Measurements from ENCODE around the gene VWCE. TPM values are rescaled to one million over a fixed set of nuclear protein-coding genes. Genes with fewer than 3 reads are reported as not detected.

Gene VWCE
- total RNA-seq, 1 experiment from 2014 or later: 0.51 TPM

DNA sequence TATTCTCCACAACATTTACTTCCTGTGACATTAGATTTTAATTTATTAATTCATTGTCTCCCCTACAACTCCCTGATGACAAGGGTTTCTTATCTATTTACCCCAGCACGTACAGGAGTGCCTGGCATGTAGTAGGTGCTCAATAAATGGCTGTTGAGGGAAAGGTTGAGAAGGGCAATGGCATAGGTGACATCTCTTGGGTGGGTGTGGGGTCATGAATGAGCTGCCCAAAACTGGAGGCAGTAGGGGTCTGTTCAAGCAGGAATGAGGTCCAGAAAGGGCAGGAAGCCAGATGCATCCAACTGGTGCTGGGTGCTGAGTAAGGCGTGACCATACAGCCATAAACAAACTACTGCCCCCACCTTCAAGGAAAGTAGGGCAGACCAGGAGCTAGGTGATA lies 2.8 kb downstream of the VWCE start:
- no peaks in the 10 kb centered on the region for H3K9me3 ChIP-seq (ENCODE audit: control insufficient read depth, insufficient read depth, low read depth, low read length)

DNA sequence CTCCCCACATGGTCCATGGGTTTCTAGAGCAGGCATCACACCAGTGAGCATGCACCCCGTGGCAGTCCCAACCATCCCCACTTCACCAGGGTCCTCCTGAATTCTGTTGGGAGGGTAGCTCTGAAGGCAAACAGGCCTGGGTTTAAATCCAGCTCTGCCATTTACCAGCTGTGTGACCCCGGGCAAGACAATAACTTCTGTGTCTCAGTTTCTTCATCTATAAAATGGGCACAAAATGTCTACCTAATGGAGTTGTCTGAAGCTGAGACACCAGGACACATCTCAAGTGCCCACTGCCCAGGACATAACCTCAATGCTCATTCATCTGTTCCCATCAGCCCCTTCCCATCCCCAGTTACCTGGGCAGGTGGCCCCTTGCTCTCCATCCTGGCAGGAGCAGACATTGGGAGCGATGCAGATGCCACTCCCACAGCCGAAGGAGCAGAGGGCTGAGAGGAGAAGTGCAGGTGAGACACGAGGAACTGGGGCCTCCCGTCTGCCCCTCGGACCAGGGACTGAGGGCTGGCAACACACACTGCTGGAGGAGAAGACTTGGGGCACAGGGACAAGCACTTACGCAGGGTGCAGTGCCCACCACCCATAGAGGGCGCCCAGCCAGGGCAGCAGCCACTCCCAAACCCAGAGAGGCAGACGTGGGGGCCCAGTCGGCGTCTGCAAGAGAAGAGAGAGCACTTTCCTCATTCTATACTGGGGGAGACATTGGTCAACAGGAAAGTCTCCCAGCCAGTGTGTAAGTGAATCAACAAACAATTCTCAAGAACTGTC lies 4.0 kb downstream of the VWCE start:
- intact Hi-C loops (cut with micrococcal nuclease; ENCODE audit: unreplicated experiment): no loop called here
- CTCF ChIA-PET: no interaction called here
- in situ Hi-C loops (cut with HindIII; ENCODE audit: low pct_unique_long_range_greater_than_20kb, low sequenced_read_pairs): no loop called here
- no peak for DNase-seq (ENCODE audit: low read depth, low spot score)
- POLR2A ChIA-PET: no interaction called here
- Histone ChIP-seq H3K27ac (ENCODE audit: low read length) (no peak overlapping the region), H3K9me3 (ENCODE audit: control insufficient read depth, insufficient read depth, low read depth, low read length) (no peaks in the 10 kb centered on the region), H3K27me3 (ENCODE audit: control insufficient read depth, insufficient read depth, low read length) (no peaks in the 10 kb centered on the region), H3K4me1 (ENCODE audit: control insufficient read depth, insufficient read depth, low read length) (no peaks in the 10 kb centered on the region), H3K36me3 (ENCODE audit: control insufficient read depth, insufficient read depth, low read length) (no peaks in the 10 kb centered on the region), H3K4me3 (ENCODE audit: low read depth in 2 of 2, low read length in 2 of 2) (no peak overlapping the region)
- no peak for ATAC-seq
- BruUV-seq (replicated peaks): no TSS peak
- TF ChIP-seq, protein P1, sequence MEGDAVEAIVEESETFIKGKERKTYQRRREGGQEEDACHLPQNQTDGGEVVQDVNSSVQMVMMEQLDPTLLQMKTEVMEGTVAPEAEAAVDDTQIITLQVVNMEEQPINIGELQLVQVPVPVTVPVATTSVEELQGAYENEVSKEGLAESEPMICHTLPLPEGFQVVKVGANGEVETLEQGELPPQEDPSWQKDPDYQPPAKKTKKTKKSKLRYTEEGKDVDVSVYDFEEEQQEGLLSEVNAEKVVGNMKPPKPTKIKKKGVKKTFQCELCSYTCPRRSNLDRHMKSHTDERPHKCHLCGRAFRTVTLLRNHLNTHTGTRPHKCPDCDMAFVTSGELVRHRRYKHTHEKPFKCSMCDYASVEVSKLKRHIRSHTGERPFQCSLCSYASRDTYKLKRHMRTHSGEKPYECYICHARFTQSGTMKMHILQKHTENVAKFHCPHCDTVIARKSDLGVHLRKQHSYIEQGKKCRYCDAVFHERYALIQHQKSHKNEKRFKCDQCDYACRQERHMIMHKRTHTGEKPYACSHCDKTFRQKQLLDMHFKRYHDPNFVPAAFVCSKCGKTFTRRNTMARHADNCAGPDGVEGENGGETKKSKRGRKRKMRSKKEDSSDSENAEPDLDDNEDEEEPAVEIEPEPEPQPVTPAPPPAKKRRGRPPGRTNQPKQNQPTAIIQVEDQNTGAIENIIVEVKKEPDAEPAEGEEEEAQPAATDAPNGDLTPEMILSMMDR (IDR thresholded peaks at IDR 0.05): no peak; the same call in 1 of the 2 replicates
- TF ChIP-seq SIN3A (IDR thresholded peaks at IDR 0.05; ENCODE audit: borderline replicate concordance, insufficient read depth, low read depth, low read length) (no peak), TCF7L2 (IDR thresholded peaks at IDR 0.05; ENCODE audit: low read depth, low read length) (no peak), REST (IDR thresholded peaks at IDR 0.05; ENCODE audit: insufficient read depth in 1 of 2, low read depth in 2 of 2, low read length in 1 of 2) (no peak), POLR2AphosphoS5 (IDR thresholded peaks at IDR 0.05; ENCODE audit: low read depth, low read length) (no peak)

More for the DNA sequence above, 2.8 kb downstream of the VWCE start:
- no peak for DNase-seq (ENCODE audit: low read depth, low spot score)
- Histone ChIP-seq H3K4me3 (ENCODE audit: low read depth in 2 of 2, low read length in 2 of 2) (no peak overlapping the region), H3K27me3 (ENCODE audit: control insufficient read depth, insufficient read depth, low read length) (no peaks in the 10 kb centered on the region), H3K27ac (ENCODE audit: low read length) (no peak overlapping the region), H3K36me3 (ENCODE audit: control insufficient read depth, insufficient read depth, low read length) (no peaks in the 10 kb centered on the region), H3K4me1 (ENCODE audit: control insufficient read depth, insufficient read depth, low read length) (no peaks in the 10 kb centered on the region)
- ATAC-seq: no peak
- intact Hi-C loops (cut with micrococcal nuclease; ENCODE audit: unreplicated experiment): no loop called here
- TF ChIP-seq REST (IDR thresholded peaks at IDR 0.05; ENCODE audit: insufficient read depth in 1 of 2, low read depth in 2 of 2, low read length in 1 of 2) (no peak), SIN3A (IDR thresholded peaks at IDR 0.05; ENCODE audit: borderline replicate concordance, insufficient read depth, low read depth, low read length) (no peak), TCF7L2 (IDR thresholded peaks at IDR 0.05; ENCODE audit: low read depth, low read length) (no peak), POLR2AphosphoS5 (IDR thresholded peaks at IDR 0.05; ENCODE audit: low read depth, low read length) (no peak)
- TF ChIP-seq, protein P1 (IDR thresholded peaks at IDR 0.05): no peak
- POLR2A ChIA-PET: no interaction called here
- in situ Hi-C loops (cut with HindIII; ENCODE audit: low pct_unique_long_range_greater_than_20kb, low sequenced_read_pairs): no loop called here
- CTCF ChIA-PET: no interaction called here
- no TSS peak for BruUV-seq (replicated peaks)
